Fibroblast of the conjunctiva (primary cell): Measurements from ENCODE around the gene SARNP.
"Not testable (repeated sequence)": the region's sequence is repeated elsewhere in the genome, so short reads cannot be mapped to it uniquely, and the experiment has no call there.

ENCODE experiments used
- DNase-seq: peaks from one replicate; pipeline ENCODE4 v3.0.0-alpha.2; 2010; ENCODE audit warnings: low read depth

The SARNP gene

DNA sequence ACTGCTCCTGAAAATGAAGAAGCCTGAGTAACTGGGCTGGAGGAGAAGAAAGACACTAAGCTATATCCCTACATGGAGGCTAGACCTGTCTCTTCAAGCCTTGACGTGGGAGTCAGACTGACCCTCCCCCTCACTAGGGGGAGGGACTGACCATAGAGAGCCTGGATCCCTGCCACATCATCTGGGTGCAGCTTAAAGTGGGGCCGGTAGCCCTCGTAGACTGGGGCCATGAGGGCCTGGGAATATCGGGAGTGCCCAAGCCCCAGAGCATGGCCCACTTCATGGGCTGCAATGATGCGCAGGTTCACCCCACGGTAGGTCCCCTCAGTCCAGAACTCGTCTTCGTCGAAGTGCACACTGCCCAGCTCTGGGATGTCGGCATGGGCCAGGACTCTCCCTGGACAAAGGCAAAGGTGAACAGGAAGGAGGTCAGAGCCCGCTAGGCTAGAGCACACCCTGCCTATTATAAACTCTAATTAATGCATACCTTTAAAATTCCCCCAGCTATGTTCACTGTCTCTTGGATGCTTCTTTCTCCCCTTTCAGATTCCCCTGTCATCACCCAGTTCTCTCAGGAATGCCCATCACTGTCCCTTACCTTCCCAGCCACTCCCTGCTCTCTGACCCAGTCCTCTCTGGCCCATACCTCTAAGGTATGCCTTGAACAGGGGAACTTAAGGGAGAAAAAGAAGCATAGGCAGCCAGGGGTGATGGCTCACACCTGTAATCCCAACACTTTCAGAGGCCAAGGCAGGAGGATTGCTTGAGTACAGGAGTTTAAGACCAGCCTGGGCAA, 22.0 kb upstream of the SARNP start:
- no peak for DNase-seq

DNA sequence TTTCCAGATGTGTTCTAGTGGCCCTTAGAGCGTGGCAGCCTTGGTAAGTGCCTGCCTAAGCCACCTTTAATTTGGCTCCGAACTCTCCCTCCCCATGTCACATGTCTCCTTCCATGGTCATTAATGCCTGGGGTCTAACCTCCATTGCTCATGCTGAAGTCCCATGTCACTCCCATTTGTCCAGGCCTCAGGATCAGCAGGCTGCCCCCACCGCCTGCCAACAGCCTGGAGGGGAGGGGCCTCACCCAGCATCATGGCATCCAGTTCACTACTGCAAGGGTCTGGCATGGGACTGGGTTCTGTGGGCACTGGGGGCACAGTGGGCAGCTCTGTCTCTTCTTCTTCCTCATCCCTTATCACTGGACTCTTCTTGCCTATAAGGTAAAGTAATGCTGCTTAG, 20.8 kb upstream of the SARNP start:
- no peak for DNase-seq

DNA sequence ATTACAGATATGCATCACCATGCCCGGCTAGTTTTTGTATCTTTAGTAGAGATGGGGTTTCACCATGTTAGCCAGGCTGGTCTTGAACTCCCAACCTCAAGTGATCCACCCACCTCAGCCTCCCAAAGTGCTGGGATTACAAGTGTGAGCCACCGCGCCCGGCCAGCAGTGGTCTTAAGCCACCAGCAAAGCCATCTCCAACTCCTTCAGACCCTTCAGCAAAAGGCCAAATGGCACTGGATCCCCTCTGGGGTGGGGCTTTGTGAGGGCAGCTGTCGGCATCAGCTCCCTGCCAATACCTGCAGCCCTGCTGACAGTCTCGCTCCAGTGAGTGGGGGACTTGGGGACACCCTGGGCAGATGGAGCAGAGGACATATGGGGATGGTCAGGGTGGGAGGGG, 16.9 kb upstream of the SARNP start:
- DNase-seq: not testable (repeated sequence)

DNA sequence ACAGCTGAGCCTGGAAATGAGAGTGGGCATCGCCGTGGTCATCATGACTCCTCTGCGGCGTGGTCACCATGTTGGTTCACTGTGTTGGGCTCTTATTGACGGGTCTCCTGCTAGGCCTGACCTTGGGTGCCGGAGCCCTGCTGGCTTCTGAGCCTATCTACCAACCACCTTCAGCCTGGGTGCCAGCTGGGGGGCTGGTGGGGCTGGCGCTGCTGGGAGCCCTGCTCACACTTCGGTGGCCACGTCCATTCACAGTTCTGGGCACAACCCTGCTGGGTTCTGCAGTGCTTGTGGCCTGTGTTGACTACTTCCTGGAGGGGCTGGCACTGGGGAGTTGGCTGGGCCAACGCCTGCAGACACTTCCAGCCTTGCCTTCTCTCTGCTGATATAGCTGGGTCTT, 15.5 kb upstream of the SARNP start:
- no peak for DNase-seq

DNA sequence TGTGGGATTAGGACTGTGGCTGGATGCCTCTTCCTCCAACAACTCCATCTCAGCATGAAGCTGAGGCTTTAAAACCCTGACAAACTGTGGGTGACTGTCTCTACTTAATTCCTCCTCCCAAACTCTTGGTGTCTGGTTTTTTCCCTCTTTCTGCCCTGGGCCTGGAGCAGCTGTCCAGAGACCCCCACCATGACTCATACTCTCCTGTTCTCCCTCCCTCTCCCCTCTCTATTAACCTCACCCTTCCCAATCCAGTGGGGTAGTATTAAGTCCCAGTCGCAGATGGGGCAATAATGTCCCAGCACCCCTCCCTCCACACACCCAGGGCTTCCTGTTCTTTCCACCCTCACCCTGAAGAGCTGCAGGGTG, 13.9 kb upstream of the SARNP start:
- no peak for DNase-seq

DNA sequence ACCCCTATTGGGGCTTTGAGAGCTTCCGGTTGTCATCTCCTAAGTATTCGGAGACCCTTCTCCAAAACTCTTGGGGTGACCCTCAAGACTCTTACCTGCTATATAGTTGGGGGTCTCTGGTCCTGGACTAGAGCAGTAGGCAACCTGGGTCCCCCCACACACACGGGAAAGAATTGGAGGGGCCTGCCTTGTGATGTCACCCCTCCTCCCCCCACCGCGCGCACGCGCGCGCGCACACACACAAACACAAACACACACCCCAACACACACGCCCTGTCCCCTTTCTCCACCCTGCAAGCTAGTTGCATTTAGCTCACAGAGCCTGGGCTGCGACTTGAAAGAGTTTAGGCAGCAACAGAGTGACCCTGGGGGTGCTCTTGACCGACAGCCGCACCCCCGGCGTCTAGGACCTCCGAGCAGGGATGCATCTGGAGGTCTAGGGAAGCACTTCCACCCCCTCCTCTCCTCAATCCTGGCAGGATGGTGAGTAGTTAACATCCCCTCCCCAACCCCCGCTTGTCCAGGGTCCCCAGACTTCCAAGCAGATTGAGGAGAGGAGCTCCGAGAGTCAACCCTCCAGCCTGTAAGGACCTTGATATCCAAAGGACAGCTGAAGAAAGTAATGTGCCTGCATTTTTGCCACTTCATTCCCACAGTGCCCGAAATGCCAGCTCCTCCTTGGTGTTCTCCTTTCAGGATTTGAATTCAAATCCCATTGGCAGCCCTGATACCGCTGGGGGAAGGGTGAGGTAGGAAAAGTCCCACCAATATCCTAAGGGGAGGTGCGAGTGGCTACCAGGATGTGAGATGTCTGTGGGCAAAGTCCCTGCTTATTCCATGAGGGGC, 13.3 kb upstream of the SARNP start:
- peak; percentile 55 for DNase-seq

DNA sequence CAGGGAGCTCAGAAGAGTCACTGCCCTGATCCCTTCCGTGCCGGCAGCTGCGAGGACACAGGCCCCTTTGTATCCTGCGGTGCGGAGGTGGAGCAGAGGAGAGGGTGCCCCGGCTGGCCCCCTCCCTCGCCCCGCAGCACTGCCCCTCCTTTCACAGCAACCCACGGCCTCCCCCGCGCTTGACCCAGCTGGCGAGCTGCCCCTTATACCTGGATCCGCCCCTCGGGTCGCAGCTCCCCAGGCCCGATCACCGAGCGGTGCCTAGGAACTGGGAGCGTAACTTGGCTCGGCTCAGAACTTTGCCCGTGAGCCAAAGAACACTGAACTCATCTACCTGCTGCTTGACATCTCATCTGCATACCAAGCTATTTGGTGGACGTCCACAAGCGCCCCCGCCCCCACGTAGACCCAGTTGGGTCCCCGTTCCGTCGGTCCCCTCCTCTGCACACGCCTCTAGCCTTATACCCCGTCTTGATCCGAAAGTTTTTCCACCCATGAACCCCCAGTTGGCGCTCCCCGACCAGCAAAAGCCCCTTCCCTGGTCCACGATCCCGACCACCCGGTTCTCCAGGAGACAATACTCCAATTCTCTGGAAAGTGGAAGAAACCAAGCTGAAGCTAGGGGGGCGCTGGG, 12.6 kb upstream of the SARNP start:
- no peak for DNase-seq

DNA sequence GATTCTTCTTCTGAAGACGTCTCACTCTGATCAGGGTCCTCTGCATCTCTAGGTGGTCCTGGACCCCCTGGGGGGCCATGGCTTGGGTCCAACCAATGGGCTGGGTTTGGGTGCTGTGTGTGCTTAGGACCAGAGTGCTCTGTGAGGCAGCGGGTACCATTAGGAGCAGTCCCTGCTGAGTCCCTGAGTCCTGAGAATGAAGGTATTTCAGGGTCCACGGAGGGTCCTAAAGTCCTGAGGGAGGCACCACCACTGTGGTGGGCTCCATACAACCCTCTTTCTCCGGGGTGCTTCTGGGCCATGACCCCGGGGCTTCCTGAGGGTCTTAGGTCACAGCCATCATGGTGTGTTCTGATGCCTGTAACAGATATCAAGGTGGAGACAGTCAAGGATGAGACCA, 10.8 kb upstream of the SARNP start:
- no peak for DNase-seq

DNA sequence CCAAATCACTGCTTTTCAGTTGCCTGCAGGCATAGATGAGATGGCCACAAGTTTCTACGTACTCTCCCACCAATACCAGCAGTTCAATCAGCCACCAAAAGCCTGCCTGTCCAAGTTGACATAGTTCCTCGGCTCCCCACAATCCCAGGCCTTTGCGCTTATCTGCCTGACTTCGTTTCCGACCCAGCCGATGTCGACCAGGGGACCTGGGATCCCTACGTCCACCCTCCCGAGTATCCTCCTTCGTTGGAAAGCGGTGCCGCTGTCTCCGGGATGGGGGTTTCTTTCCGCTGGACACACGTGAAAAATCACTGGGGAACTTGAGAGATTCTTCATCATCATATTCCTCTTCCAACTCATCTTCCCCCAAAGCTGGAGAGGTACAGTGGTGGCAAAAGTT, 10.3 kb upstream of the SARNP start:
- DNase-seq: no peak

DNA sequence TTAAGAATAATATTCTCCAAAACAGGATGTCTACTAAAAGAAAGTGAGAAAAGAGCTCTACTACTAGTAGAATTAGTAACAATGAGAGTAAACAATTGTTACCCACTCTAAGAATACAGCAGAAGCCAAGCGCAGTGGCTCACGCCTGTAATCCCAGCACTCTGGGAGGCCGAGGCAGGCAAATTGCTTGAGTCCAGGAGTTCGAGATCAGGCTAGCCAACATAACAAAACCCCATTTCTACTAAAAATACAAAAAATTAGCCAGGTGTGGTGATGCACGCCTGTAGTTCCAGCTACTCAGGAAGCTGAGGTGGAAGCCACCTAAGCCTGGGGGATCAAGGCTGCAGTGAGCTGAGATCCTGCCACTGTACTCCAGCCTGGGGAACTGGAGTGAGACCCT, 7.2 kb upstream of the SARNP start:
- no peak for DNase-seq

DNA sequence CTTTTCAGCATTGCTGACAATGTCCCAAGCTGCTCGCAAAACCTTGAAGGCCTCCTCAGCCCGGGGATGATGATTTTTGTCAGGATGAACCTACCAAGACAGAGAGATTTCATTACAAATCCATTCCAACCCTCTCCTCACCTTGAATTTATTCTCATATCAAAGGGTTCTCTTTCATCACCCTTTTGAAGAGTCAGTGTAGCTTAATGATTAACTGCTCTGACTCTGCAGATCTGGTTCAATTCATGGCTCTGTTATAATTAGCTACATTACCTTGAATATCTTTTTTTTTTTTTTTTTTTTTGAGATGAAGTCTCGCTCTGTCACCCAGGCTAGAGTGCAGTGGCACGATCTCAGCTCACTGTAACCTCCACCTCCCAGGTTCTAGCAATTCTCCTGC, 5.9 kb upstream of the SARNP start:
- no peak for DNase-seq

DNA sequence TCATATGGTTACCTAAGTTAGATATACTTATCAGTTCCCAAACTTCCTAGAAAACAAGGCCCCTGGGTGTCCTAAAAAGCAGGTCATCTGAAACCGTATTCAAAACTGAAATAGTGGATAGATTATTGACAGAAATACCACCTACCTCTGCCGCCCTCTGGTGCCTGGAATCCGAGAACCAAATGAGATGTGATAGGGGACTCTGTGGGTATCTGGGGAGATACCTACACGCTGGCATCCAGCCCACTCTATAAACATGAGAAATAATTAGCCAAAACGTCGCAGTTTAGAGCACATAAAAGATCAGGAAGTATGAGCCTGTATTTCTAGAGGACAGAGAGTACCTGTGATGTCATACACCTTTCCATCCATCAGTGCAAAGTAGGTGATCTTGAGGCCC, 4.7 kb upstream of the SARNP start:
- DNase-seq: no peak

DNA sequence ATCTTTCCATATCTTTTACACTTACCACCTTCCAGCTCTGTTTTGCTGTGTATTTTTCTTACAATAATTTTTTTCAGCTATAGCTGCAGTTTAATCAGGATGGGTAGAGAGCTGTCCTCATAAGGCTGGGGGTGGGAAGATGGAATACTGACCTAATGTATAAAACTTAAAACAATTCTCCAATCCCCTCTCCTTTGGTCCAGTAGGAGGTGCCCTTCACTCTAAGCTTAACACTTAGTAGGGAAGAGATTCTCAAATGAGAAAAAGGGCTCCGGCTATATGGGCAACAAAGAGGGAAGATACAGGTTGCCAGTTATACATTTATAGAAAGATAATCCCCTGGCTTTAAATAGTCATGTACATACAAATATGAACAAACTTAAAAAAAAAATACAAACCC, 3.2 kb upstream of the SARNP start:
- no peak for DNase-seq

DNA sequence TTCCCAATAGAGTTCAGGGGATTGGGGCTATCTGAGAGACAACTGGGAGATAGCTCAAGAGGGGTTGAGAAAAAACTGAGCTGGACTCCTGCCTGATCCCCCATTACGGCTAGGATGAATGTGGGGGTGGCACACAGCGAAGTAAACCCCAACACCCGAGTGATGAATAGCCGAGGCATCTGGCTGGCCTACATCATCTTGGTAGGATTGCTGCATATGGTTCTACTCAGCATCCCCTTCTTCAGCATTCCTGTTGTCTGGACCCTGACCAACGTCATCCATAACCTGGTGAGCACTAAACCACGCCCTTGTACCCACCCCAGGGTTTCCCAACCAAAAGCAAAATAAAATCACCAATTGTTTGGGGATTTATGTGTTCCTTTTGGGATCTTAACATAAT, 1.4 kb upstream of the SARNP start:
- DNase-seq: no peak

DNA sequence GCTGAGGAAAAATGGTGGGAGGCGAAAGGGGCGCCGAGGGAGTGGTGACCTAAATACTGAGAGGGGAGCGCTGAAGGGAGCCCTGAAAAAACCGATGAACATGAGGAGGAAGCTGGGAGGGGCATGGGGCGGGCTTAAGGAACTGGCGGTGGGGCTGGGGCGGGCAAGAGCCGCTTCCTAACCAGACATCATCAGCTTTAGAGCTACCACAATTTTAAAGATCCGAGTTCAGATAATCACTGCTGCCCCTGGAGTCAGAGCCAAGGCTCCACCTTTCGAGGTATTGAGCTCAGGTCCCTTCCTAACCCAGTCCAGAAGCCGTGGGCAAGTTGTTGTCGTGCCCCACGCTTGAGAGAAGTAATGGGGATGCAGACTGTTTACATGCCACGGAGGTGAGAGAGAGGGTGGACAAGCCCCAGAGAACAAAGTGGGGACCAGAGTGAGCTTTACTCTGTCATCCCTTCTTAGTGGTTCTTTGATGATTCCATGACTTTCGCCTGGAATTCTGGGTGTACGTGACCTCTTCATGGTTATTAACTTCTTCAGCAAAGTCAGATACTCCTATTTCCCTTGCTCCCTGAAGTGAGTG, 710 bp upstream of the SARNP start:
- no peak for DNase-seq

DNA sequence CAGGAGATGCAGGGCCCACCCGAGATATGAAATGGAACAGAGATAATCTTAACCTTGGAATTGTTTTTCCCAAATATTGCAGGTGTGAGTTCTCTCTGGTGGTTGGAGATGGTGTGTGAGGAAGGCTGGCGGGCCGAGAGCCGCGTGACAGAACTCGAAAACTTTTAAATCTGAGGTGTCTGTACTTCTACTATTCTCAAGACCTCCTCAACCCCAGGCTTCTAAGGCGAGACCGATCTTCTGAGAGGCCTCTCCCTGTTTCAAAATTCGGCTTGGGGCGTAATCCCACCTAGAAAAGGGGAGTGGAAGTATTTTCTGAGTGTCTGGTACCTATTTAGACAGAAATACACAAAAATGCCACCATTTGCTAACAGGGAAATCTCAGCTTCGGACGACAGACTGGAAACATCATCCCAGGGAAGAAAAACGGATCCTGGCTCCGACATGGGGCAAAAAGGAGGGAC, 611 bp downstream of the SARNP start:
- DNase-seq: no peak

DNA sequence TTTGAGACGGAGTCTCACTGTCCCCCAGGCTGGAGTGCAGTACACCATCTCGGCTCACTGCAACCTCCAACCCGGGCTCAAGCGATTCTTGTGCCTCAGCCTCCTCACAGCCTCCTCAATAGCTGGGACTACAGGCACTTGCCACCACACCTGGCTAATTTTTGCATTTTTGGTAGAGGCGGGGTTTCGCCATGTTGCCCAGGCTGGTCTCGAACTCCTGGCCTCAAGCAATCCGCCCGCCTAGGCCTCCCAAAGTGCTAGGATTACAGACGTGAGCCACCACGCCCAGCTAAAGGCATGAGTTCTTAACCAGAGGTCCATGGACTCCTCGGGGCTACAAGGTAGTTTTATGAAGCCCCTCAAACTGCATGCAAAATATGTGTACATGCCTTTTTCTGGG, 2.1 kb downstream of the SARNP start:
- DNase-seq: no peak

DNA sequence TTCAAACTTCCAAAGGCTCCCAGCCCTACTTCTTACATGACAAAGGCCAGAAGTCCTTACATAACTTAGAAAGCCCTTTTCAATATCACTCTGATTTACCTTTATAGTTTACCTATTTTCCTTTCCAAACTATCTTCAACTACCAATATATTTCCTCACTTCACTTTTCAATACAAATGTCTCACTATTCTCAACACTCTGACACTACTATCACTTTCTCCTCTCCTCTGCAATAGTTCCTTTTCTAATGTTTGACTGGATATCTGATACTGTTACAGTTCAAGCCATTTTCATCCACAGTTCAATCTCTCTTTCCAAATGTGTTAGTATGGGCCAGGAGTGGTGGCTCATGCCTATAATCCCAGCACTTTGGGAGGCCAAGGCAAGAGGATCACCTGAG, 3.3 kb downstream of the SARNP start:
- DNase-seq: no peak

DNA sequence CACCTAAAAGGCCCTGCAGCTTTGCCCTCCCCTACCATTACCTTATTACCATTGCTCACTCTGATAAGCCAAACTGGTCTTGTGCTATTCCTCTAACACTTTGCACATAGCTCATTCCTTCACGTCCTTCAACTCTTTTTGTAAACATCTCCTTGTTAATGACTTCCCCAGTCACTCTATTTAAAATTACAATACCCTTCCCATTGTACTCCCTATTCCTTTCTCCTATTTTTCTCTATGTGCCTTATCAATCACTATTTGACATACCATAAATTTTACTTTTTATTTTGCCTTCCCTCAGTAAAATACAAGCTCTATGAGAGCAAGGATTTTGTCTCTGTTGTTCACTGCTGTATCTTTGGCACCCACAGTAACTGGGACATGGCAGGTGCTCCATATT, 5.4 kb downstream of the SARNP start:
- DNase-seq: no peak

DNA sequence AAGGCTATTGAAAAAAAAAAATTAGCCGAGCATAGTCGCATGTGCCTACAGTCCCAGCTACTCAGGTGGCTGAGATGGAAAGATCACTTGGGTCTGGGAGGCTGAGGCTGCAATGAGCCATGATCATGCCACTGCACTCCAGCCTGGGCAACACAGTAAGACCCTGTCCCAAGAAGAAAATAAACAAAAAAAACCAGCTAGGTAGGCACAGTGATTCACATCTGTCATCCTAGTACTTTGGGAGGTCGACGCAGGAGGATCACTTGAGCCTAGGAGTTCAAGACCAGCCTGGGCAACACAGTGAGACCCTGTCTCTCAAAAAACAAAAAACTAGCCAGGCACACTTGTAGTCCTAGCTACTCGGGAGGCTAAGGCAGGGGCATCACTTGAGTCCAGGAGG, 8.2 kb downstream of the SARNP start:
- no peak for DNase-seq

DNA sequence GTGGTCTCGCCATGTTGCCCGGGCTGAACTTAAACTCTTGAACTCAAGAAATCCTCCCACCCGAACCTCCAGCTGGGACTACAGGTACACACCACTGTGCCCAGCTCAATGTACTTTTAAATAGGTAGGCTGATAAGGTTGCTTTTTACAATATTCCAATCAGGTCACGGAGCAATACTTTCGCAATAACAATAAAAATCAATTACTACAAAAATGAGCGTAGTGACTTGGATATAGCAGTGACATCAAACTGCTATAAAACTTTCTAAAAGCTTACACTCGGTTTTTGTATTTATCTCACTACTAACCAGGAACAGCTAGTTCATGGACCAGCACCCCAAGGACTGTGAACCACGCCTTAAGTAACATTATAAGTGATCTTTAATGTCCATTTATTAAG, 10.5 kb downstream of the SARNP start:
- DNase-seq: no peak

DNA sequence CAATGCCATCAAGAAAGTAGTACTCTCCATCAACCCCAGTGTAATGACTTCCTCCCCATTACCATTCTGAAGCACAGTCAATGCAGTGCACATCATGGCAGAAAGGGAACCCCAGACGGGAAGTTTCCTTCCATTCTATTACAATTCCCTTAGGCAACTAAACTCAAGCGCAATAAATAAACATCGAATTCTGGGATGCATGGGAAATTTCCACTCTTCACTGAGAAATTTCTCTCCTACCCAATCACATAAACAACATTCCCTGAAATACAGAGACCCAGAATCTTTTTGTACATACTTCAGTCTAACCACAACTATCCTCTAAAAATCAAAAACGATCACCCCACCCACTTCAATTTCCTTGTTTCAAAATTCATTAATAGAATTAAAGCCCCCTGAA, 20.0 kb downstream of the SARNP start:
- no peak for DNase-seq

DNA sequence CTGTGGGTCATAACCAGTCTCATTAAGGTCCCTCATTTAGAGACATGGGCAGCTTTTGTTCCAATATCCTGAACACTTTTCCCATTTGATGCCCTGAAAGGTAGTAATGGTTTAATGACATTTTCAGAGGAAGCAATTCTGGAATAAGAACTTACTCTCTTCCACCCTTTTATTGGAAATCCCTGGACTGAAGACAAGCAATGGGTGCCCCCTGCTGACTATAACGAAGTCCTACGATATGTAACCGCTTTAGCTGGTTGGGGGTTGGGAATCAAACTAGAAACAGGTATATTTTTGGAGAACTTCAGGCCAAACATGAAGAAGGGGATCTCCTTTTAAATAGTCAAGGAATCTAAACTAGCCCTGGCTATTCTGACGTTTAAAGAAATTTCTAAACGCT, 20.5 kb downstream of the SARNP start:
- DNase-seq: peak; percentile 59
